AG10803 (cell line): ENCODE data around the gene TIGD1.
A peak's percentile ranks its signal among the peaks of the same experiment; 100 is the strongest.

Experiments
- DNase-seq: peaks from one replicate; pipeline ENCODE4 v3.0.0; 2010; ENCODE audit warnings: low read depth
- H3K4me3 ChIP-seq: 2 replicates; pipeline ENCODE4 v1.5.1; 2011; ENCODE audit warnings: mild to moderate bottlenecking, low read length, control low read depth
- CTCF ChIP-seq: conservative IDR thresholded peaks from 2 replicates; pipeline ENCODE4 v1.5.1; 2011; ENCODE audit warnings: mild to moderate bottlenecking, low read length, control low read depth, inconsistent platforms

The TIGD1 gene

GRCh38 chr2:232521959-232522622 is 28.3 kb downstream of the TIGD1 start:
- TF ChIP-seq CTCF, result peak; percentile 34
- peak; percentile 11 for DNase-seq
- no peak overlapping the region for H3K4me3 ChIP-seq

- DNase-seq, result no peak
- H3K4me3 ChIP-seq, result no peak overlapping the region
- TF ChIP-seq CTCF, result no peak
These were observed 29.3 kb downstream of the TIGD1 start for GRCh38 chr2:232521098-232521497.

GRCh38 chr2:232520489-232520888 is 29.9 kb downstream of the TIGD1 start:
- no peak overlapping the region for H3K4me3 ChIP-seq

GRCh38 chr2:232519581-232520438 is 30.5 kb downstream of the TIGD1 start, which contains the start of gene PRSS56:
Gene PRSS56, plus strand, starts transcription at chr2:232520388. Its CDS starts 211 bp downstream, at chr2:232520599.
- no peak within 1 kb of the TSS for H3K4me3 ChIP-seq
- TF ChIP-seq CTCF, result no peak

More at GRCh38 chr2:232520489-232520888, 29.9 kb downstream of the TIGD1 start:
- no peak for TF ChIP-seq CTCF
- DNase-seq, result no peak

GRCh38 chr2:232518844-232519243 is 31.5 kb downstream of the TIGD1 start:
- TF ChIP-seq CTCF, result no peak
- DNase-seq, result no peak
- H3K4me3 ChIP-seq, result no peak overlapping the region

More at GRCh38 chr2:232519581-232520438, 30.5 kb downstream of the TIGD1 start, which contains the start of gene PRSS56:
- DNase-seq, result no peak

- no peak for TF ChIP-seq CTCF
- DNase-seq, result no peak
- no peak overlapping the region for H3K4me3 ChIP-seq
These were observed 33.8 kb downstream of the TIGD1 start for GRCh38 chr2:232516551-232516950.

- H3K4me3 ChIP-seq, result no peak overlapping the region
- TF ChIP-seq CTCF, result no peak
- DNase-seq, result no peak
These were observed 34.7 kb downstream of the TIGD1 start for GRCh38 chr2:232515639-232516038.
